Thyroid gland (tissue), 4 donors: ENCODE measurements around the gene ELL. TPM values are rescaled to one million over a fixed set of nuclear protein-coding genes. Genes with fewer than 3 reads are reported as not detected.

Source experiments
- DNase-seq, 2 donors: peaks; one replicate each; pipeline ENCODE4 v3.0.0-alpha.2; 2019
- H3K27ac ChIP-seq, 3 donors: fragments of 200-600 bp; sonication (generic); 1 replicate in 2 of 3; 2 replicates in 1 of 3; pipeline ENCODE4 v1.5.1; 2016 to 2019; ENCODE audit warnings: mild to moderate bottlenecking in 1 of 3, moderate library complexity in 1 of 3
- H3K27me3 ChIP-seq: fragments of 200-600 bp; sonication (generic); one replicate; pipeline ENCODE4 v1.5.1; 2019
- H3K36me3 ChIP-seq, 2 donors: fragments of 200-600 bp; sonication (generic); one replicate each; pipeline ENCODE4 v1.5.1; 2016 to 2019
- H3K4me1 ChIP-seq, 2 donors: fragments of 200-600 bp; sonication (generic); one replicate each; pipeline ENCODE4 v1.5.1; 2017 to 2019
- H3K4me3 ChIP-seq, 3 donors: fragments of 200-600 bp; sonication (generic); replicated peaks in 1 of 3; 1 replicate in 2 of 3; 2 replicates in 1 of 3; pipeline ENCODE4 v1.5.1; 2016; ENCODE audit warnings: mild to moderate bottlenecking in 1 of 3
- H3K9me3 ChIP-seq: fragments of 200-600 bp; sonication (generic); one replicate; pipeline ENCODE4 v1.5.1; 2017
- CTCF ChIP-seq, 6 experiments: fragments of 200-600 bp in 3 of 6; fragments of 450-650 bp in 3 of 6; sonication (generic) in 3 of 6; IDR thresholded peaks; one replicate each; pipeline ENCODE4 v1.5.1; 2016 to 2019; ENCODE audit warnings: antibody characterized with exemption in 6 of 6, mild to moderate bottlenecking in 2 of 6, inconsistent platforms in 1 of 6, moderate library complexity in 1 of 6
- POLR2A ChIP-seq, 2 donors: fragments of 450-650 bp; IDR thresholded peaks; one replicate each; pipeline ENCODE4 v1.6.1; 2017; ENCODE audit warnings: antibody characterized with exemption in 2 of 2, mild to moderate bottlenecking in 2 of 2, moderate library complexity in 1 of 2
- WGBS, 2 donors: methylation state at CpG; one replicate each; pipeline ENCODE4 v1.1.5; 2017; 5-methylcytosine and 5-hydroxymethylcytosine counted together
- intact Hi-C: fragments of 100-400 bp; cut with DNase I; formaldehyde crosslinking; loops from one replicate; pipeline ENCODE4 v1.15.1; 2023
- total RNA-seq, 4 donors: library from RNA; depleted of rRNA; stranded (reverse); fragments of >200 nt; gene quantifications; one replicate each; pipeline ENCODE4 v1.2.3, GENCODE V29; 2016

Gene ELL
- total RNA-seq, 4 donors from 2014 or later, result 10.8 to 31.0 (median 11.5) TPM

- peak overlapping the region in 1 of 3 donors; percentile 41 for H3K27ac ChIP-seq
- WGBS, 2 donors, result 84 to 89% methylated on average over 36 to 39 of the region's 46 CpGs
- H3K4me3 ChIP-seq, result peak overlapping the region in 1 of 3 donors; percentile 54
- TF ChIP-seq CTCF (IDR thresholded peaks at IDR 0.05), result no peak
- no peak for TF ChIP-seq POLR2A (IDR thresholded peaks at IDR 0.05)
- no peak for DNase-seq
- no peaks in the 10 kb centered on the region for H3K9me3 ChIP-seq
- no peaks in the 10 kb centered on the region for H3K27me3 ChIP-seq
- H3K4me1 ChIP-seq, result peaks cover 17 to 28% of the 10 kb centered on the region in 2 donors
- intact Hi-C loops, result no loop called here
- no peaks in the 10 kb centered on the region for H3K36me3 ChIP-seq
Measured at GRCh38 chr19:18435842-18436670, 85.8 kb downstream of the ELL start.

GRCh38 chr19:18435178-18435841 is 86.6 kb downstream of the ELL start:
- 91 to 96% methylated on average over 24 to 41 of the region's 49 CpGs for WGBS, 2 donors
- Histone ChIP-seq H3K4me1 (peaks cover 17 to 28% of the 10 kb centered on the region in 2 donors), H3K36me3 (no peaks in the 10 kb centered on the region), H3K27ac (no peak overlapping the region), H3K4me3 (no peak overlapping the region), H3K27me3 (no peaks in the 10 kb centered on the region), H3K9me3 (no peaks in the 10 kb centered on the region)
- intact Hi-C loops, result no loop called here
- TF ChIP-seq POLR2A (IDR thresholded peaks at IDR 0.05) (no peak), CTCF (IDR thresholded peaks at IDR 0.05) (no peak)
- DNase-seq, result no peak

GRCh38 chr19:18434411-18435175 is 87.3 kb downstream of the ELL start:
- no peaks in the 10 kb centered on the region for H3K36me3 ChIP-seq
- no peaks in the 10 kb centered on the region for H3K9me3 ChIP-seq
- intact Hi-C loops, result no loop called here
- H3K4me3 ChIP-seq, result no peak overlapping the region
- H3K27ac ChIP-seq, result no peak overlapping the region
- DNase-seq, result no peak
- TF ChIP-seq POLR2A (IDR thresholded peaks at IDR 0.05) (no peak), CTCF (IDR thresholded peaks at IDR 0.05) (no peak)
- H3K4me1 ChIP-seq, result peaks cover 18 to 30% of the 10 kb centered on the region in 2 donors
- 90 to 92% methylated on average over 14 to 21 of the region's 21 CpGs for WGBS, 2 donors
- no peaks in the 10 kb centered on the region for H3K27me3 ChIP-seq

GRCh38 chr19:18433735-18434398 is 88.0 kb downstream of the ELL start:
- Histone ChIP-seq H3K4me3 (peak overlapping the region in 1 of 3 donors; percentile 34), H3K27ac (peak overlapping the region in 1 of 3 donors; percentile 30), H3K36me3 (no peaks in the 10 kb centered on the region), H3K9me3 (no peaks in the 10 kb centered on the region), H3K4me1 (peaks cover 26 to 36% of the 10 kb centered on the region in 2 donors), H3K27me3 (no peaks in the 10 kb centered on the region)
- TF ChIP-seq CTCF (IDR thresholded peaks at IDR 0.05), result no peak
- no peak for TF ChIP-seq POLR2A (IDR thresholded peaks at IDR 0.05)
- intact Hi-C loops, result no loop called here
- 18 to 52% methylated on average over 11 to 19 of the region's 60 CpGs for WGBS, 2 donors
- DNase-seq, result peak in 1 of 2 donors; percentile 33
